NCI-H526 treated with DMSO at 0.1 percent for 48 hours (cell line): ENCODE results near the gene ADCK1.
"Not testable (repeated sequence)": the region's sequence is repeated elsewhere in the genome, so short reads cannot be mapped to it uniquely, and the experiment has no call there.

Experiments
- DNase-seq: peaks from one replicate; lab custom pipeline; 2025; lab: John Stamatoyannopoulos, UW

ADCK1 gene

DNA sequence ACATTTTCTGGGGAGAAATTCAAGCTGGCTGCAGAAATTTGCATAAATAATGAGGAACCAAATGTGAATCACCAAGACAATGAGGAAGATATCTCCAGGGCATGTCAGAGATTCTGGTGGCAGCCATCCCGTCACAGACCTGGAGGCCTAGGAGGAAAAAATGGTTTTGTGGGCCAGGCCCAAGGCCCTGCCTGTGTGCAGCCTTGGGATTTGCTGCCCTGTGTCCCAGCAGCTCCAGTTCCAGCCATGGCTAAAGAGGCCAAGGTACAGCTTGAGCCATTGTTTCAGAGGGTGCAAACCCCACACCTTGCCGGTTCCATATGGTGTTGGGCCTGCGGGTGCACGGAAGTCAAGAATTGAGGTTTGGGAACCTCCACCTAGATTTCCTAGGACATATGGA lies 147.5 kb downstream of the ADCK1 start:
- DNase-seq: no peak

DNA sequence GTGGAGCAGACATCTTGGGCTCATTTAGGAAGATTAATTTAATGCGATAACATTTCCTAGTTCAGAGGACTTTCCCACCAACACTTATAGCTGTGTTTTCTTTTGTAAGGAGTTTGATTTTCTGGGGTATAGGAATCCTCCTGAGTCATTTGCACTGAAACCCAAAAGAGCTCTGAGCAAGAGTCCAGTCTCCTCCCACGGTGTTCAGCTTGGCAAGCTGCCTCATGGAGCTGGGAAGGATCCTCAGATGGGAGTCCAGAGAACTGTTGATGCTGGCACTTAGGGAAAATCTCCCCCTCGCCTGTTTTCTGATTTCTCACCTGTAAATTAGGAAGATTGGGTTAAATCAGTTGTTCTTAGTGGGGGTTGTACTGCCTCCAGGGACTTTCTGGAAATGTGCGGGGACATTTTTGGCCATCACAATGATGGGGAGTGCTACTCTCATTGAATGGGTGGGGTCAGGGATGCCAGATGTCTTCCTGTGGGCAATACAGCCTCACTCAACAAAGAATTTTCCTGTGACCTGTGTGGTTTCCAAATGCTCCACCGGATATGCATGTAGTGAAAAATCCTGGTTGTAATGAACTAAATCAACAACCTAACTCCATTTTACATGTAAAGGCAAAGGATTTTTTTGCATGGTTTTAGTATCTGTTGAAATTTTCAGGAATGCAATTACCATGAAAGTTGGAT lies 150.6 kb downstream of the ADCK1 start:
- no peak for DNase-seq

DNA sequence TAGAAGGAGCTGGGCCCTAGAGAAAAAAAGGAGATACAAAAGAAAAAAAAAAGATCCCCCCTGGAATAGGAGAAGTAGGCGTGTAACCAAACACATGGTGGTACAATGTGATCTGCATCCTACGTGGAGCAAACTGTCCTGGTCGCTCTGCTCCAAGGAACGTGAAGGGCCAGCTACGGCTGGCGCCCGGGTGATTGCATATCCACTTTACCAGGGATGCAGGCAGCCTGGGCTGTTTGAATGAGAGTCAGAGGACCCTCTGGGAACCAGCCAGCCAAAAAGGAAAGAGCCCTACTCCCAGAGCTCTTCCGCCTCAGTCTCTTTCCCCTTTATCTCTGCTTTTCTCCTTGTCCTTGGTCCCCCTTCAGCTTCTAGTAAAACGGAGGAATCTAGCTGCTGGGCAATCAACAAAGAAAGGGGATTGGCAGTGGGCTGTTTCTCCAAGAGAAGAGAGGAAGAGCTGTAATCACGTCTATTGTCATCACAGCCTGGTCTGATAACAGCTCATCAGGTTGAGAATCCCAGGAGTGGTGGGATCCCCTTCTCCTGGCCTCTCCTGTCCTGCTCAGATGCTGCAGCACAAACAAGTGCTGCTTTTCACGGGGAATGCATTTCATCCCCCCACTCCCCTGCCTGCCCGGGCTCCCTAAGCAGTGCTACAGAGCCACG lies 156.0 kb downstream of the ADCK1 start:
- no peak for DNase-seq

DNA sequence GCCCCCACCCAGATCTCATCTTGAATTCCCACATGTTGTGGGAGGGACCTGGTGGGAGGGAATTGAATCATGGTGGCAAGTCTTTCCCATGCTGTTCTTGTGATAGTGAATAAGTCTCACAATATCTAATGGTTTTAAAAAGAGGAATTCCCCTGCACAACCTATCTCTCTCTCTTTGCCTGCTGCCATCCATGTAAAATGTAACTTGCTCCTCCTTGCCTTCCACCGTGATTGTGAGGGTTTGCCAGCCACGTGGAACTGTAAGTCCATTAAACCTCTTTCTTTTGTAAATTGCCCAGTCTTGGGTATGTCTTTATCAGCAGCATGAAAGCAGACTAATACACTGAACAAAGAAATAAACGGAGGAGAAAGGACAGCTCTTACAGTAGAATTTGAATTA lies 159.8 kb downstream of the ADCK1 start:
- not testable (repeated sequence) for DNase-seq

DNA sequence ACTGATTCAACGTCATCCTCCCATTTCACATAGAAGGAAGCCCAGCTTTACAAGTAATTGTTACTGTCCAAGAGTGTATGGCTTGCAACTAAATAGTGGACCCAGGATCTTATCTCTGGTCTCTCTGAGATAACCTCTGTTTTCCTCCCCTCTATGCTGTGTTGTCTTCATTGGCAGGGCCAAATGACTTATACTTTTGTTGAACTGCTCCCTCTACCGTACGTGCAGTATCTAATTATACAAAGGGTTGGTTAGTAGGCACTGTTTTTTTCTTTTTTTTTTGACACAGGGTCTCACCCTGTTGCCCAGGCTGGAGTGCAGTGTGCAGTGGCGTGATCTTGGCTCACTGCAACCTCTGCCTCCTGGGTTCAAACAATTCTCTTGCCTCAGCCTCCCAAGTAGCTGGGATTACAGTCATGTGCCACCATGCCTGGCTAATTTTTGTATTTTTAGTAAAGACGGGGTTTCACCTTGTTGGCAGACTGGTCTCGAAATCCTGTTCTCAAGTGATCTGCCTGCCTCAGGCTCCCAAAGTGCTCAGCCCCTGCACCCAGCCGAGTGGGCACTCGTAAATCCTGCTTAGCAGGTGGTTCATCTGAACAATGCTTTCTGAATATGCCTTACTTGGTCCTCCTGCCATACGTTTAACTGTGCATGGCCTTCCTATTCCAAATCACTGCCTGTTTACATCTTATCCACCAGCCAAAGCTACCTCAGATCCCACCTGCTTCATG lies 162.1 kb downstream of the ADCK1 start:
- DNase-seq: no peak

DNA sequence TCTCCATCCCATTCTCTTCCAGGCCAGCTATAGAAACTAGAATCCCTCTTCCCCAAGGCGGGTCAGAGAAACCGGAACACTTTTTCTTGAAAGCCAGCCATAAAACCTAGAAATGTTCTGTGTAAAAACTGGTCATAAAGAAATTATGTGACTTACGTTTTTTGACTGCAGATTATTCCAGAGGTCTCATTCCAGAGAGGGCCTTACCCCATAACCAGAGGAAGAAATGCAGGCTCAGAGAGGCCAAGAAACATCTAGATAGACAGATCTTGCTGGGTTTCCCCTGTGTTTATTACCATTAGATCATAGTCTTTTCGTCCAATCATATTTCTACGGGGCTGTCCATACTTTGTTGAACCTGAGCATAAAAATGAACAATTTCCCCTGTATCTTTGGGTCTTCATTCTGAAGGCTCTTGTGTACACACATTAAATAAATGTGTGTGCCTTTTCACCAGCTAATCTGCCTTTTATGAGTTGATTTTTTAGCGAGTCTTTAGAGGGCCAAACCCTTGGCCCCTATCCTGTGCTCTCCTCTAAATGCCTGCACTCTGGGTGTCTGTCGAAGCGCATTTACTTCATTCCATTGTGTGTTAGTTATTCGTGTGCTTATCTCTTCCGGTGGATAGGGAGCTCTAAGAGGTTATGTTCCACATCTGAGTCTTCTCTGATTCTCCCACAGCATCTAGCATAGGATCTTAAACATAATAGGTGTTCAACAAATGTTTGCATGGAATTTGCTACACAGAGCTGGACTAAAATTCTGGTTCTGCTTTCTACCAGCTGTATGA lies 163.0 kb downstream of the ADCK1 start:
- DNase-seq: no peak

DNA sequence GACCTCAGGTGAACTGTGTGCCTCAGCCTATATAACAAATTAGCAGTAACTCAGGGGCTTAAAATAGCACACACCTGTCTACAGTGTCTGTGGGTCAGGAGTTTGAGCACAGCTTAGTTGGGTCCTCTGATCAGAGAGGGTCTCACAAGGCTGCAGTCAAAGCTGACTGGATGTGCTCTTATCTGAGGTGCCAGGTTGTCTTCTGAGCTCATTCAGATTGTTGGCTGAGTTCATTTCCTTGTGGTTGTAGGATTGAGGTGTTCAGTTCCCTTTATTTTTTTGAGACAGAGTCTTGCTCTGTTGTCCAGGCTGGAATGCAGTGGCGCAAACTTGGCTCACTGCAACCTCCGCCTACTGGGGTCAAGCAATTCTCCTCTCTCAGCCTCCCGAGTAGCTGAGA lies 164.7 kb downstream of the ADCK1 start:
- no peak for DNase-seq

DNA sequence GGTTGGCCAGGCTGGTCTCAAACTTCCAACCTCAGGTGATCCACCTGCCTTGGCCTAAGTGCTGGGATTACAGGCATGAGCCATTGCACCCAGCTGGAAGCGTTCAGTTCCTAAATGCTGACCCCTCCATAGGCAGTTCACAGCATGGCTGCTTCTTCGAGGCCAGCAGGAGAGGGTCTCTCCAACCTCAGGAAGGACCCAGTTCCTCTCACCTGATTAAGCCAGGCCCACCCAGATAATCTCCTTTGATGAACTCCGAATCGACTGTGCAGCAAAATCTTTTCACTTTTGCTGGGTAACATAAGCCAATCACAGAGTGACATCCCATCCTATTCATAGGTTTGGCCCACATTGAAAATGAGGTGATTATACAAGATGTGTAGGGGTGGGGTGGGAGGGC lies 165.1 kb downstream of the ADCK1 start:
- no peak for DNase-seq

DNA sequence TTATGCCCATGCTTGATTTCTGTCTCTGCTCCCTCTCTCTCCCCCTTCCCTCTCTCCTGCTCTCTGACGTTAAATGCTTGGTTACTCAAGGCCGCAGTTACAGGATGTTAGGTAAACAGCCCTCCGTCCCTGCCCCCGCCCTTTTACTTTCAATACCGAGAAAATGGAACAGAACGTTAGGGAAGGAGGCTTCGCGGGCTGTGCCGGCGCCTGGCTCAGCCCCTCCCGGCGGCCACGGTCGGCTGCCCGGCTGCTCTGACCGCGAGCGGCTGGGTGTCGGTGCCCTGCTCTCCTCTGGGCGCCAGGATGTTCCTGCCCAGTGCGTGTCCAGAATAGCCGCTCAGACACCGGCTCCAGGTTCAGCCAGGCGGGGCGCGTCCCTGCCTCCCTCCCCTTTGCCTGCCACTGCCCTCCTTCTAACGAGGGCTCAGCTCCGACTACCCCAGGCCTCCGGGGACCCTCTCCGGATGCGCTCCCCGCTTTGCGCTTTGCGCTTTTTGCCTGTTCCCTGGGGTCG lies 166.1 kb downstream of the ADCK1 start:
- DNase-seq: peak; percentile 60

DNA sequence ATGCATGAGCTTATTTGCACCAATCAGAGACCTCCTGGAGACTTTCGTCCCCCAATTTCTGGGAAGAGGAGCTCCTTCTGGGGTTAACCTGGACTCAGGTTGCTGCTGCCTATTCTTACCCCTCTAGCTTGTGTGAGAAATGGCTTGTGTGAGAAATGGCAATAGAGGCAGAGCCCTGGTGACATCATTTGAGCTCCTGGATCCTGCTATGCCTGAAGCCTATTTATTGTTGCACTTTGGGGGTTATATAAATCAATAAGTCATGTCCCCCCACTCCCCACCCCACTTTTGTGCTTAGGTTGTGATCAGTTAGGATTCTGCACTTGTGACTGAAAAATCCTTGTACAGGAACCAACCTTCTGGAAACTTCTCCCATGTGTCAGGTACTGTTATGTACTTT lies 167.2 kb downstream of the ADCK1 start:
- no peak for DNase-seq

DNA sequence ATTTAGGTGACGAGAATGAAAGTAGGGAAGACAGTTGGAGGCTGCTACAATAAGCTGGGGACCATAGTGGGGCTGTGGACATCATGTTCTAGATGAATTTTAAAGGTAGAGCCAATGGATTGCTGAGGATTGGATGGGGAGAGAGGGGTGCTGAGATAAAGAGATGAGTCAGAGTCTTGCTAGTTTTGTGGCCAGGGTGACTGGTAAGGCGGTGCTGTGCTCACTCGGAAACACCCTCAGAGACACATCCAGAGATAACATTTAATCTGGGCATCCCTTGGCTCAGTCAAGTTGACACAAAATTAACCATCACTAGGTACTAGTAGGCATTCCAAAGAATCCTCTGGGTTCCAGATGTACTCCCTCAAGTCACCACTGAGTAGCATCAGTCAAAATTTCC lies 170.7 kb downstream of the ADCK1 start:
- no peak for DNase-seq

DNA sequence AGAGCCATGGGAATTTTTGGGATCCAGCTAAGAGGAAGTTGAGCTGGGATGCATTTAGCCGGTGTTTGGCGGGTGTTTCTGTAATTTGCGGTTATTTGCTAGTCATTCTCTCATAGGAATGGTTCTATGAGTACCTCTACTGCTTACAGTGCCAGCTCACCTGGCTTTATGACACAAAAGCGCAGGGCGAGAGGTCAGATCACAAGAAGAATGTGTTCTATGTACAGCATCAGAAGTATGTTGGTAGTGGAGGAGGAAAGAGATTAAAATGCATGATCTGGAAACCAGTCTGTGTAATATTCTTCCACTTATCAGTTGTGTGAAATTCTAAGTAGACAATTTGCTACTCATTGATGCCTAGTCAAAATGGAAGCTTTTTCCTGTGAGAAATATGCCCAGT lies 173.3 kb downstream of the ADCK1 start:
- DNase-seq: no peak

DNA sequence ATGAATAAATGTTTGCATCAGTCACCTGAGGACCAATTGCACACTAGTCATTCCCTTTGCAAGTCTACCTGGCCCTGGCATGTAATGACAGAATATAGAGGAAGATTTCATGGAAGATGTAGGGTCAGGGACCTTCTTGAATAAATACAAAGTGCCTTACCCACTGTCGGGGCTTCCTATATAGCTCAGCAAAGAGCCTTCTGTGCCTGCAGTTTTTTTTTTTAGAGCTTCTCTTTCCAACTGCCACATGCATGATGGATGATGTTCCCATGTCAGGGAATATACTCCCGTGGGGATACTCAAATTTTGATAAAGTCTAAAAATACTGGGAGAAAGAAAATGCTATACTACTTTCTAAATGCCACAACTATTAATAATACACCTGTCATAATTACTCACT lies 176.7 kb downstream of the ADCK1 start:
- no peak for DNase-seq

DNA sequence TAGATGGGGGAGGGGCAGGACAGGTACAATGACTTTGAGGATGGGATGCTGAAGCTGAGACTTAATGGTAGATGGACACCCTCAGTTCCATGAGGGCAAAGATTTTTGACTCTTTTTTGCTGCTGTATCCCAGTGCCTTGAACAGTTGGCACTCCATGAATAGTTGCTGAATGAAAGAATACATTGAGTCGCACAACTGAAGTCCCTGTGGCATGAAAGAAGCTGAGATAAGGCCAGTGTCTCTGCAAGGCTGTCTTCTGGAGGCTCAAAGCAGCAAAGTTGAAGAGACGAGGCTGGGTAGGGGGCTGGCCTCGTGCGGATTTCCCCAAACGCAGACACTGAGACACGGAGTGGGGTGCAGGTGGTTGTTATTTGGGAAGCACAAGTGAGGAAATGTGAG lies 179.3 kb downstream of the ADCK1 start:
- DNase-seq: no peak

DNA sequence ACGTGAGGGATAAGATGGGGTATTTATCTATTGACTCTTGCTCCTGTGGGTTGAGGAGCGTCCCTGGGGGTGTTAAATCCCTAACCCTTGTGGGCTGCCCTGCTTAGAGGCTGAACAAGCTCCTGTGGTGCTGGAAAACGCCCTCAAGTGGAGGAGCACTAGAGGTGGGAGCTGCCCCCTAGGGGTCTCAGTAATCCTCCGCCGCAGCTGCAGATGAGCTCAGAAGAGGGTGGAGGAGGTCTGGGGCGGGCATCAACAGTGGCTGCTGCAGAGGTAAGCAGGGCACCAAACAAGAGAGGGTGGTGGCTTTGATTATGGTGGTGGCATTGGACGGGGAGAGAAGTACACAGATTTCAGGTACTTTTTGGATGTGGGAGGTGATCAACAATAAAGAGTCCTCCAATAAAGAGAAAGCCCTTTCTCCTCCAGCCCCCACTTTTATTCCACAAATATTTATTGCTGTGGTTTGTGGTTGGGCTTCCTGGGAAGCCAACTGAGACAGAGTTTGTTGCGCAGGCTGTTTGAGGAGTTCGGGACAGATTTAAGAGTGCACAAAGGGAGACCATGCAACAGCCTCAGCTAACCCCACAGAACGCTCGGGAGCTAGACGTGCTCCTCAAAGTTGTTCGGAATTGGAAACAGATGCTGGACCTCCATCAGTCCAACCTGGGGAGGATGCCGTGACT lies 179.9 kb downstream of the ADCK1 start:
- DNase-seq: no peak

DNA sequence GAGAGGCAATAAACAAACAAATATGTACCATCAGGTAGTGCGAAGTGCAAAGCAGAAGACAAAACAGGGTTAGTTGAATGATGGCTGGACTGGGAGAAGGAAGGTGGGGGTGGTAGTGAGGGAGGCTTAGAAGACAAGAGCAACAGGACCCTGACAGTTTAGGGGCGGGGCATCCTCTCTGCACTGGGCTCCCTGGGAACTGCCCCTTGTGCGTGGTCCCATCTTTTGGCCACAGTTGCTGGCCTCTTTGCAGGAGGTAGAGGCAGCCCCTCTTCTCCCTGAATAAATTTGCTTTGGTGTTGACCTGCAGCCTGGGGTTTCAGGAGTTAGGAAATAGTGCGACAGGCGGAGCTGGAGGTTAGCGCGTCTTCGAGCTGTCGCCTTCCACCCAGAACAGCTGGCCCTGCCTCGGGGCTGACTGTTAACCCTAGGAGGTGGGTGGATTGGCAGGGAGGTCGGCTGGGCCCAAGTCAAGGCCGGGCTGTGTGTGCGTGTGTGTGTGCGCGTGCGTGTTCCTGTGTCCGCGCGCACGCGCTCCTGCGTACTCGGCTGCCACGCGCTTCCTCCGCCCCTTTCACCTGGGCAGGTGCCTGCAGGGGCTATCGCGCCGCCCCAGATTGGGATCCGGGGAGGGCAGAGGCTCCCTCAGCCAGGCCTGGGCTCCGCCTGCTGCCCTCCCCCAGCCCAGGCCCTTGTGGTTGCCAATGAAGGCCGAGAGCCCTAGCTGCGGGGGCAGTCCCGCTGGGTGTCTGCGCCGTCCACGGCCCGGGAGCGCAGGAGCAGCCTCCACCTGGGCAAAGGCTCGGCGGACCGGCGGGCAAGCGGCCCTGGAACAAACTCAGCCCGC lies 180.8 kb downstream of the ADCK1 start:
- DNase-seq: peak; percentile 56
